Measurements from ENCODE around the gene COQ10A.
"Not testable (repeated sequence)": the region's sequence is repeated elsewhere in the genome, so short reads cannot be mapped to it uniquely, and the experiment has no call there.

The COQ10A gene

DNA sequence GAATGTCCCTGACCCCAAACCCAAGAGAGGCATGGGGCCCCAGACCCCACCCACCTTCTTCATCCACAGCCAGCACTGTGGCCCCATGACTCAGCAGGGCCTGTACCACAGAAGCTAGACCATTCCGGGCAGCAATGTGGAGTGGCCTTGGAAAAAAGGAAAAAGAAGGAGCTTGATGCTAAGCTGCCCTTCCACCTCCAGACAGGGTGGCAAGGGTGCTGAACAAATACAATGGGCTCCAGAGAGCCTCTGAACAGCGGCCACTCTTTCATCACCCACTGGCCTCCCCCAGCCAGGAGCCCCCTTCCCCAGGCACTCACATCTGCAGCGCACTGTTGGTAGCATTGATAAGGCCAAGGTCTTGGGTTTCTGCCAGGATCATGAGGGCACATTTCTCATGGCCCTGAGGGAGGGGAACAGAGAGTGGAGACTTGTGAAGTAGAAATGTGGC, 23.0 kb upstream of the COQ10A start:
- DNase-seq (ENCODE audit: low read depth) = no peak

- DNase-seq (ENCODE audit: low read depth) = no peak
These were observed 22.2 kb upstream of the COQ10A start for GRCh38 chr12:56244494-56244893.

DNA sequence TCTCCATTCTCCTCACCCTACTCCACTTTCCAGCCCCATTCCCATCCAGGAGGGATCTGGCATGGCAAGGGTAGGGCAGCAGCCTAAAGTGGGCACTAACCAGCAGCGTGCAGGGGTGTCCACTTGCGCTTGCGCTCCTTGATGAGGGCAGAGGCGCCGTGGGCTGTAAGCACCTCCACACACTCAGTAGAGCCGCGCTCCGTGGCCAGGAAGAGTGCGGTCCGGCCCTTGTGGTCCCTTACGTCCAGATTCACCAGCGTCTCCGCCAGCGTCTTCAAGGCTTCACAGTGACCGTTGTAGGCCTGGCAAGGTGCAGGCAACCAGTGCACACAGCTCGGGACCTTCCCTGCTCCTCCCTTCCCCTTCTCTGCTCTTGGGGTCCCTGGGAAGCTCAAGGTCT, 18.8 kb upstream of the COQ10A start:
- no peak for DNase-seq (ENCODE audit: low read depth)

DNA sequence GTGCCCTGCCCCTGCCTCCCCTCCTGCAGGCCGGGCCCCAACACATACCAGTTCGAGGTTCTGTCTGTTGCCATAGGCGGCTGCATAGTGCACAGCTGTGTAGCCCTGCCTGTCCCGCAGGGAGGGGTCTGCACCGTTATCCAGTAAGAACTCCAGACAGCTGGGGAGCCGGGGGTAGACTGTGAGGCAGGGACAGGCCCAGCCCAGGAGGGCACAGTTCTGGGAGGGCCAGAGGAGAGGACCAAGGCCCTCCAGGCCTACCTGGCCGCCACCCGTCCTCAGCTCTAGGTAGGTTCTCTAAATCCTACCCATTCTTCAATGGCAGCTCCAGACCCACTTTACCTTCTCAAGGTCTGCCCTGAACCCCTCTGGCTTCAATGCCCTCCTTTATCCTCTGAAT, 18.0 kb upstream of the COQ10A start:
- no peak for DNase-seq (ENCODE audit: low read depth)

DNA sequence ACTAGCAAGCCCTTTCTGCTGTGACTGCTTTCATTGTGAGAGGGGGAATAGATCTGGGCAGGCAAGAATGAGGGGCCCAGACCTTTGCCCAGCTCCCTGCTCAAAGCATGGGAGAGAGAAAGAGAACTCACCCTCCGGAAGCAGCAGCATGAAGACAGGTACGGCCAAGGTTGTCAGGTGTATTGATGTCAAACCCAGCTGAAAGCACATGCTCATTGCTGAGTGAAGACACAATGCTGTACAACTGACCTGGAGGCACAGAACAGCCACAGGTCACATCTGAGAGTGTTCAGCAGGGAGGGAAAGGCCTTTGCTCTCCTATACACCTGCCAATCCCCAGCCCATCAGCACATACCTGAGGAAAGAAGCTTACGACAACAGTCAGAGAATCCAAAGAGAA, 14.1 kb upstream of the COQ10A start:
- DNase-seq (ENCODE audit: low read depth) = no peak

- DNase-seq (ENCODE audit: low read depth) = no peak
These were observed 13.7 kb upstream of the COQ10A start for GRCh38 chr12:56253091-56253490.

DNA sequence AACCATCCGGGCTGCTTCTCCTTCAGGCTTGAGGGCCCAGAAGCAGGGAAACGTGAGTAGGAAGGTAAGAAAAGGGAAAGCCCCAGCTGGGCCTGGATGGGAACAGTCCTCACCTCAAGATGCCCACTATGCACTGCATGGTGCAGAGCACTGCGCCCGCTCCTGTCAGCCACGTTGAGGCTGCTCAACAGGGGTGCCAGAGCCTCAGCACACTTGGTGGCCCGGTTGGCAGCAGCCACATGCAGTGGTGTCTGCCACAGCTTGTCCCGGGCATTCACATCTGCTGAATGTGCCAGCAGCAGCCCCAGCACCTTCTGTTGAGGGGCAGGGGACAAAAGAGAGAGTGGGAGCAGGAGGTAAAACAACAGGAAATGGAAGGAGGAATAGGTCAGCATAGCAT, 11.1 kb upstream of the COQ10A start:
- DNase-seq (ENCODE audit: low read depth) = no peak

GRCh38 chr12:56256326-56256960, 10.3 kb upstream of the COQ10A start:
- DNase-seq (ENCODE audit: low read depth) = no peak

DNA sequence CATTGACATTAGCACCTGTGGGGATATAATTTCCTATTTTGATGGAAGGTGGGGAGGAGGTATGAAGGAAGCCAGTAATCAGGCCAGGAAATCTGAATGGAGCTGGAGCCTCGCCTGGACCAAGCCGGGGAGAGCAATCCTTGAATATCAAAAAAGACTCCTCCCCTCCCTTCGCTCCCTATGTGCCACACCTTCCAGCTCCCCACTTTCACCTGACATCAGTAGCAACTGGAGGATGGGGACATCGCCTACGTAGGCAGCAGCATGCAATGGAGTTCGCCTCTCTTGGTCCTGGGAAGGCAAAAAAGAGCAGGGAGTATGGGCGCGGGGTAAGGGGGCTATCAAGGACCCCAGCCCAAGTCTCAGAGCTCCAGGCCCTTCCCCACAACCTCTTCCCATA, 9.7 kb upstream of the COQ10A start:
- no peak for DNase-seq (ENCODE audit: low read depth)

GRCh38 chr12:56257491-56258067, 9.2 kb upstream of the COQ10A start:
- DNase-seq (ENCODE audit: low read depth) = no peak

DNA sequence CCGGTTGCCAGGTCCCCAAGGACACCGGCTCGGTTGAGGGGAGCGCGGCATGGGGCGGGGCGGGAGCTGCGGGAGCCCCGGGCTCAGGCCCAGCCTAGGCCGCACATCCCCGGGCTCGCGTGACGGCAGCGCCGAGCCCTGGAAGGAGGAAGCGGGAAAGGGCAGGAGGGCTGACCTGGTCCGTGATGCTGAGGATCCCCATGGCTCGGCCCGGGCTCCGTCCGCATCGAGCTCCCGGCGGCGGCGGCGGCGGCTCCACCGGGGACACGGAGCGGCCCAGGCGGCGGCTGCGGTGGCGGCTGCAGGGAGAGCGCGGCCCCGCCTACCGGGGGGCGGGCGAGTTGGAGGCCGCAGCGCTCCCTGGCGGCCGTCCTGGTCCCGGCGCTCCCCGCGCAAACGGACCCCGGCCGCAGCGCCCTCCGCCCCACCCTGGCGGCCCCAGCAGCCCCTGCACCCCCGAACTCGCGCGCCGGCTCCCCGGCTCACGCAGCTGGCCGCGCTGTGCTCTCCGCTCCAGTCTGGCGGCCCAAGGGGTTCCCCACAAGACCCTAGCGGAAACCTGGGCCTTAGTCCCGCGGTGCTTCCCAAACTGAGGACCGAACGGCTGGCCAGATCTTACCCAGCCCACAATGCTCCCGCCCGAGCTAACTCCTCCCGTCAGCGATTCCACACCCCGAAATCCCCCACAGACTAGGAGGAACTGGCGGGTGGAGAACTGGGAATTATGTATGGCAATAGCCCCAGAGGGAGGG, 8.5 kb upstream of the COQ10A start, which contains the start of gene ANKRD52:
TSS of gene ANKRD52 (minus strand) at position 317 of the 752 bp plus-strand sequence. CDS start at position 202, 115 bp downstream.
- DNase-seq (ENCODE audit: low read depth) = peak; percentile 54

DNA sequence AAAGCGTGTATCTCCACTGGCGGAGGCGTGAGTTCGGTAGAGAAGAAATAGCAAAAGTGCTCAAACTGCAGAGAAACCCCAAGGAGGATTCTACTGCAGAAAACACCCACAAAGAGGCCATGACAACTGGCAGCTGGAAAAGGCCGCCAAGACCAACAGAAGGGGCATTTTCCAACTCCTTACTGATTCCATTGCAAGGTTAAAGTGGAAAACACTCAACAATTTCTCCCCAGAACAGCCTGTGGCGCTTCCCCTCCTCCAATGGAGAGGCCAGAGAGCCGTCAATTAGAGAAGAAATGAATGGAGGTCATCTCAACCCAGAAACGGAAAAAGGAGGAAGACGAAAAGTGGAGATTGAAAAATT, 7.9 kb upstream of the COQ10A start:
- DNase-seq (ENCODE audit: low read depth) = no peak

- DNase-seq (ENCODE audit: low read depth) = no peak
These were observed 6.4 kb upstream of the COQ10A start for GRCh38 chr12:56260380-56260779.

- DNase-seq (ENCODE audit: low read depth) = no peak
These were observed 5.8 kb upstream of the COQ10A start for GRCh38 chr12:56260921-56261320.

- no peak for DNase-seq (ENCODE audit: low read depth)
These were observed 5.1 kb upstream of the COQ10A start for GRCh38 chr12:56261503-56262232.

- not testable (repeated sequence) for DNase-seq (ENCODE audit: low read depth)
These were observed 3.8 kb upstream of the COQ10A start for GRCh38 chr12:56262955-56263354.

DNA sequence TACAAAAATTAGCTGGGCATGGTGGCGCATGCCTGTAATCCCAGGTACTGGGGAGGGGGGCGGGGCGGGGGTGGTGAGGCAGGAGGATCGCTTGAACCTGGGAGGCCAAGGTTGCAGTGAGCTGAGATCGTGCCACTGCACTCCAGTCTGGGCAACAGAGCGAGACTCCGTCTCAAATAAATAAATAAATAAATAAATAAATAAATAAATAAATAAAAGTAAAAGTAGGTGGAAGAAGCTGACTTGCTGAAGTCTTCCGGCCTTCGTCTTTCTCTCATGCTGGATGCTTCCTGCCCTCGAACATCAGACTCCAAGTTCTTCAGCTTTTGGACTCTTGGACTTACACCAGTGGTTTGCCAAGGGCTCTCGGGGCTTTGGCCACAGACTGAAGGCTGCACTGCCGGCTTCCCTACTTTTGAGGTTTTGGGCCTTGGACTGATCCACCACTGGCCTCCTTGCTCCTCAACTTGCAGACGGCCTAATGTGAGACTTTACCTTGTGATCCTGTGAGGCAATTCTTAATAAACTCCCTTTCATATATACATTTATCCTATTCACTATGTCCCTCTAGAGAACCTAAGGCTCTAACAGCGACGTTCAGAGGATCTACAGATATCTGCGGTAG, 562 bp upstream of the COQ10A start:
- DNase-seq (ENCODE audit: low read depth) = not testable (repeated sequence)

DNA sequence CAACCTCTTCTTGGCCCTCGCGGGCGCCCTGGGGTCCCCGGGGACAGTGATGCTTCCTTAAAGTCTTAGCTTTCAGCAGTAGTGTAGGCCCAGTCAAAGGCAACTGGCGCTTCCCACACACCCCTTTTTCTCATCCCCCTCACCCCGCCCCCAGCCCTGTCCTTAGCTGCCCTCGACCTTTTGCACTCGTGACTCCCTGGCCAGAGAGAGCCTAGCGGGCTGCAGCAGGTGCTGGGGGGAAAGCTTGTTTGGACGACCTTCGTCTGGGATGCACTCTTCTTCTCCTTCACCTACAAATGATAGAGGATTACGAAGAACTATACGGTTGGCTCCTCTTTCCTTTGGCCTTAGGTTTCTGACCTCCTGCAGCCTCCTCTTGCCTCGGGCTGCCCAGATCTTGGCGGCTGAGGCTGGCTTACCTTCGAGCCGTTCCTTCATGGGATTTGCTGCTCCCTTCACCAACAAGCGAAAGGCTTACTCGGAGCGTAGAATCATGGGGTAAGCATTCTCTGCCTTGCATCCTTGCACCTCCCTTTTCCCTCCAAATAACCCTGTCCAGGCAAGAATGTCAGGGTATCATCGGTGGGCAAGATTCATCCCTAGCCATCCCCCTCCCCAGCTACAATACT, 815 bp downstream of the COQ10A start:
- DNase-seq (ENCODE audit: low read depth) = no peak

DNA sequence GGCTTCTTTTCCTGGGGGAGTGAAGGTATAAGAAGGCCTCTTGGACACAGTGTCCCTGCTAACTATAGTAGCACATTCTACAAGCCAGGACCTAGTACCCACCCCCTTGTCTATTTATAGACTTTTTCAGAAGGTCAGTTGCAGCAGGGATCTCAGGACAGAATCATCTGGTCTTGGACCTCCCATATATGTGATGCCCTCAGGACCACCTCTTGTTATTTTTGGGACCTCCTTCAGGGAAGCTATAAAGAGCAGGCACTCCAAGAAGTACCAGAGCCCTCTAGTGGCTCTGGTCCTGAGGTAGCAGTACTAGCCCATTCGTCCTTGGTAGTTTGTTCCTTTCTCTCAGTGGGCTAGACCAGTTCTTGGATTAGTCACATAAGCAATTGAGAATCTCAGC, 4.3 kb downstream of the COQ10A start:
- no peak for DNase-seq (ENCODE audit: low read depth)

DNA sequence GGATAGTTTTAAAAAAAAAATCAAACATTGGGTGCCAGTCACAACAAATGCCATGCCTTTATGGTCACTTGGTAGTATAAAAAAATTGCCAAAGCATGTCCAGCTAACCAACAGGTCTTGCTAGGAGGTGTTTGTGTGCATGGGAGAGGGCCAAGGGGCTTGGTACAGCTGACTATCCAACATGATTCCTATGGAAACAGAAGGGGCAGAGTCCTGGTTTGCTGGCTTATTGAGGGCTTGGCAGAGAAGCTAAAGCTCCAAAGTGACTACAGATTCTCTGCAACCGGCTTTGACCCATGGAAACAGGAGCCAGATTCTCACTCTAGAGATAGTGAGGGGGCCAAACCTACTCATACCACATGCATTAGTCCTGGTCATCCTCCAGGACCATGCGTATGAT, 5.7 kb downstream of the COQ10A start:
- DNase-seq (ENCODE audit: low read depth) = not testable (repeated sequence)

DNA sequence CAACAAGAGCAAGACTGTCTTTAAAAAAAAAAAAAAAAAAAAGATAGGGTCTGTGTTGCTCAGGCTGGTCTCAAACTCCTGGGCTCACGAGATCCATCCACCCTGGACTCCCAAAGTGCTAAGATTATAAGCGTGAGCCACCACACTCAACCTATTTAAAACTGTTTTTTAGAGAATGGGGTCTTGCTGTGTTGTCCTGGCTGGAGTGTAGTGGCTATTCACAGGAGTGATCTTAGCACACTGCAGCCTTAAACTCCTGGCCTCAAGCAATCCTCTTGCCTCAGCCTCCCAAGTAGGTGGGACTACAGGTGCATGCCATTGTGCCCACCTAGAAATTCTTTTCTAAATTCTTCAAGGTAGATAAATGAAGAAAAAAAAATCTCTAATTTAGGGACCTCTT, 7.6 kb downstream of the COQ10A start:
- DNase-seq (ENCODE audit: low read depth) = no peak

DNA sequence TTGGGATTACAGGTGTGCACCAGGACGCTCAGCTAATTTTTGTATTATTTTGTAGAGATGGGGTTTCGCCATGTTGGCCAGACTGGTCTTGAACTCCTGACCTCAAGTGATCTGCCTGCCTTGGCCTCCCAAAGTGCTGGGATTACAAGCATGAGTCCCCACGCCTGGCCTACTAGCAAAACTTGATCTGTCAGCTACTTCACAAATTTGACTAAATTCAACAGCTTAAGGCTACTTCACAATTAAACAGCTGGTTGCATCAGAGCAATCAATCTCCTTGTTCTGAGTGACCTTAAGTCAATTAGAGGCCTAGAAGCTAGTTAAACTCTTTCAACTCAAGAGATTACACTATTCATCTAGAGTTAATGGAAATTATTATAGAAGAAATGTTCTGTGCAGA, 12.2 kb downstream of the COQ10A start:
- no peak for DNase-seq (ENCODE audit: low read depth)
